OCI-LY7 (cell line): Measurements from ENCODE around the gene RAPGEF3. TPM values are rescaled to one million over a fixed set of nuclear protein-coding genes. Genes with fewer than 3 reads are reported as not detected.

Experiments
- BruUV-seq: library from RNA; stranded (reverse); fragments of 400-500 nt; replicated peaks from 2 replicates; lab custom pipeline; 2021; lab: Mats Ljungman, UMichigan
- CTCF ChIA-PET: fragments of 300-600 bp; sonication (Branson Sonifier 250); formaldehyde crosslinking; loops from one replicate; lab custom pipeline; 2022; ENCODE audit warnings: antibody characterized with exemption; ENCODE audit not compliant: unreplicated experiment; lab: Charles Lee
- POLR2A ChIA-PET: fragments of 300-600 bp; sonication (Branson Sonifier 250); formaldehyde crosslinking; loops from one replicate; lab custom pipeline; 2022; ENCODE audit warnings: antibody characterized with exemption; lab: Charles Lee
- DNase-seq: peaks from one replicate; pipeline ENCODE4 v3.0.0-alpha.2; 2015; ENCODE audit warnings: low spot score
- H2AFZ ChIP-seq: fragments of 200-600 bp; sonication (generic), shearing (Covaris generic); 2 replicates; pipeline ENCODE4 v1.6.1; 2014; ENCODE audit warnings: mild to moderate bottlenecking, antibody characterized with exemption, low read length, moderate library complexity
- H3K27ac ChIP-seq: fragments of 200-600 bp; sonication (generic); 2 replicates; pipeline ENCODE4 v1.5.1; 2014; ENCODE audit warnings: mixed run types, low read depth, mild to moderate bottlenecking, moderate library complexity, low read length, inconsistent platforms; ENCODE audit not compliant: poor library complexity, severe bottlenecking
- H3K36me3 ChIP-seq: fragments of 200-600 bp; sonication (generic); 2 replicates; pipeline ENCODE4 v1.6.1; 2014; ENCODE audit warnings: mild to moderate bottlenecking, antibody characterized with exemption, low read length, moderate library complexity, mixed read lengths; ENCODE audit not compliant: insufficient read depth
- H3K4me1 ChIP-seq: fragments of 200-600 bp; sonication (generic); 2 replicates; pipeline ENCODE4 v1.5.1; 2014; ENCODE audit warnings: mild to moderate bottlenecking, low read length; ENCODE audit not compliant: insufficient read depth, poor library complexity, severe bottlenecking
- H3K4me2 ChIP-seq: fragments of 200-600 bp; sonication (generic); 2 replicates; pipeline ENCODE4 v1.6.1; 2014; ENCODE audit warnings: mild to moderate bottlenecking, low read length
- H3K4me3 ChIP-seq: fragments of 200-600 bp; sonication (generic); 2 replicates; pipeline ENCODE4 v1.5.1; 2014; ENCODE audit warnings: mild to moderate bottlenecking, low read depth, low read length; ENCODE audit not compliant: poor library complexity, severe bottlenecking
- H3K79me2 ChIP-seq: fragments of 200-600 bp; sonication (generic); 2 replicates; pipeline ENCODE4 v1.6.1; 2016; ENCODE audit warnings: low read depth, mild to moderate bottlenecking, low read length, moderate library complexity, mixed read lengths; ENCODE audit not compliant: insufficient read depth
- H3K9me2 ChIP-seq: fragments of 200-600 bp; sonication (generic); 2 replicates; pipeline ENCODE4 v1.6.1; 2016; ENCODE audit warnings: mild to moderate bottlenecking, low read length, mixed read lengths; ENCODE audit not compliant: insufficient read depth
- H3K9me3 ChIP-seq: fragments of 200-600 bp; sonication (generic); 2 replicates; pipeline ENCODE4 v1.6.1; 2014; ENCODE audit warnings: mild to moderate bottlenecking, mixed run types, low read length, mixed read lengths
- H4K20me1 ChIP-seq: fragments of 200-600 bp; sonication (generic); 2 replicates; pipeline ENCODE4 v1.6.1; 2014; ENCODE audit warnings: mild to moderate bottlenecking, antibody characterized with exemption, low read length, moderate library complexity, mixed read lengths; ENCODE audit not compliant: insufficient read depth
- CTCF ChIP-seq: fragments of 200-600 bp; sonication (generic); conservative IDR thresholded peaks from 2 replicates; pipeline ENCODE4 v1.5.1; 2014; ENCODE audit warnings: mild to moderate bottlenecking, antibody characterized with exemption, low read length, moderate library complexity, mixed read lengths
- EZH2phosphoT487 ChIP-seq: fragments of 200-600 bp; sonication (generic); IDR thresholded peaks from 2 replicates; pipeline ENCODE4 v1.6.1; 2018; ENCODE audit warnings: low read depth, borderline replicate concordance, mild to moderate bottlenecking, mixed run types, antibody characterized with exemption, low read length, moderate library complexity, mixed read lengths
- intact Hi-C: fragments of 100-400 bp; cut with micrococcal nuclease; formaldehyde crosslinking; loops from one replicate; pipeline ENCODE4 v1.10.0; 2022; ENCODE audit not compliant: unreplicated experiment
- total RNA-seq, 2 experiments: library from RNA; depleted of rRNA in 1 of 2; stranded (reverse); fragments of >200 nt in 1 of 2; shearing (Covaris generic) in 1 of 2; gene quantifications; 2 replicates each; pipeline ENCODE4 v1.2.3, GENCODE V29; 2014 to 2022

Gene RAPGEF3
- total RNA-seq, 2 experiments from 2014 or later: 0.69 to 4.7 TPM

- no peak for DNase-seq
- BruUV-seq: no TSS peak
- intact Hi-C loops: no loop called here
- TF ChIP-seq EZH2phosphoT487: no peak
- Histone ChIP-seq H3K9me3 (no peaks in the 10 kb centered on the region), H3K79me2 (no peaks in the 10 kb centered on the region), H3K4me2 (no peak overlapping the region), H4K20me1 (no peaks in the 10 kb centered on the region), H3K4me3 (no peak overlapping the region), H3K4me1 (peaks cover 27% of the 10 kb centered on the region), H3K9me2 (no peaks in the 10 kb centered on the region), H2AFZ (no peak overlapping the region), H3K36me3 (no peaks in the 10 kb centered on the region), H3K27ac (no peak overlapping the region)
- CTCF ChIA-PET: no interaction called here
- POLR2A ChIA-PET: no interaction called here
Measured at GRCh38 chr12:47722136-47722834, 36.4 kb downstream of the RAPGEF3 start.

DNA sequence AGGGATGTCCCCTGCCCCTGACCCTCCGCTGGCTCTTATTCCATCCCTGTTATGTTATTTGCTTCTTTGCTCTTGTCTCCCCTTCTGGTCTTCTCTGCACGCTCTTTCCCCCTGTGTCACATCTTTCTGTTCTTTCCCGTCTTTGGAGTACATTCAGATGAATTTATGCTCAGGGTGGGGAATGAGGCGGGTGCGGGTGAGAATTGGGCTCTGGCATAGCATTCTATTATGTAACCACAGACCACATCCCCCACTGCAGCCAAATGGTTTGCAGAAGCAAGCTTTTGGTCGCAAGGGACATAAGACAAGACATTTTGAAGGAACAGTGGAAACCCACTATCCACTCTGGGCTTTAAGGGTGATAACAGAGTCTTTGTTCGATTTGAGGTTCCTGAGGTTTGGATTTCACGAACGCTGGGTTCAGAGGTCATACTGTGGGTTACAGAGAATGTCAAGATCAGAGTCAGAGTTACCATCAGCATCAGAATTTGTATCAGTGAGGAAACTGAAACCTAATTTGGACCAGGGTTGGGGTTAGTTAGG lies 37.2 kb downstream of the RAPGEF3 start:
- Histone ChIP-seq H3K4me2 (no peak overlapping the region), H3K27ac (no peak overlapping the region), H3K4me3 (no peak overlapping the region), H3K9me2 (no peaks in the 10 kb centered on the region), H2AFZ (no peak overlapping the region), H3K79me2 (no peaks in the 10 kb centered on the region), H3K9me3 (no peaks in the 10 kb centered on the region), H3K4me1 (peaks cover 23% of the 10 kb centered on the region), H4K20me1 (no peaks in the 10 kb centered on the region), H3K36me3 (no peaks in the 10 kb centered on the region)
- ChIA-PET POLR2A (no interaction called here), CTCF (no interaction called here)
- intact Hi-C loops: no loop called here
- no peak for TF ChIP-seq EZH2phosphoT487
- no peak for DNase-seq
- no TSS peak for BruUV-seq

GRCh38 chr12:47718531-47718930 lies 40.1 kb downstream of the RAPGEF3 start:
- CTCF ChIA-PET: interaction anchor here (0.5 to 1.0 kb wide), 3 partner anchors 14 to 60 kb away, joined by 3 read pairs; no protein-coding TSS in a partner anchor
- POLR2A ChIA-PET: interaction anchor here (1.3 to 1.7 kb wide), 3 partner anchors 10 to 15 kb away, joined by 3 to 4 read pairs (median 4); partner anchors contain the start of gene RPAP3
- Histone ChIP-seq H4K20me1 (no peaks in the 10 kb centered on the region), H3K79me2 (no peaks in the 10 kb centered on the region), H2AFZ (no peak overlapping the region), H3K36me3 (no peaks in the 10 kb centered on the region), H3K4me1 (peaks cover 17% of the 10 kb centered on the region), H3K27ac (no peak overlapping the region), H3K9me2 (no peaks in the 10 kb centered on the region), H3K4me2 (no peak overlapping the region), H3K4me3 (no peak overlapping the region), H3K9me3 (no peaks in the 10 kb centered on the region)
- intact Hi-C loops: no loop called here
- no TSS peak for BruUV-seq
- DNase-seq: no peak
- TF ChIP-seq EZH2phosphoT487 (no peak), CTCF (no peak)
